GM12801 (cell line): ENCODE measurements around the gene GFI1.

Experiments
- TF ChIP-seq, protein P1 (sequence below): IDR thresholded peaks from one replicate; pipeline ENCODE4 v1.5.1; 2011; ENCODE audit warnings: control low read depth; ENCODE audit not compliant: insufficient read length; ENCODE audit errors: extremely low read depth

The GFI1 gene

GRCh38 chr1:92480200-92480812 lies 6.4 kb downstream of the GFI1 start:
- TF ChIP-seq, protein P1, sequence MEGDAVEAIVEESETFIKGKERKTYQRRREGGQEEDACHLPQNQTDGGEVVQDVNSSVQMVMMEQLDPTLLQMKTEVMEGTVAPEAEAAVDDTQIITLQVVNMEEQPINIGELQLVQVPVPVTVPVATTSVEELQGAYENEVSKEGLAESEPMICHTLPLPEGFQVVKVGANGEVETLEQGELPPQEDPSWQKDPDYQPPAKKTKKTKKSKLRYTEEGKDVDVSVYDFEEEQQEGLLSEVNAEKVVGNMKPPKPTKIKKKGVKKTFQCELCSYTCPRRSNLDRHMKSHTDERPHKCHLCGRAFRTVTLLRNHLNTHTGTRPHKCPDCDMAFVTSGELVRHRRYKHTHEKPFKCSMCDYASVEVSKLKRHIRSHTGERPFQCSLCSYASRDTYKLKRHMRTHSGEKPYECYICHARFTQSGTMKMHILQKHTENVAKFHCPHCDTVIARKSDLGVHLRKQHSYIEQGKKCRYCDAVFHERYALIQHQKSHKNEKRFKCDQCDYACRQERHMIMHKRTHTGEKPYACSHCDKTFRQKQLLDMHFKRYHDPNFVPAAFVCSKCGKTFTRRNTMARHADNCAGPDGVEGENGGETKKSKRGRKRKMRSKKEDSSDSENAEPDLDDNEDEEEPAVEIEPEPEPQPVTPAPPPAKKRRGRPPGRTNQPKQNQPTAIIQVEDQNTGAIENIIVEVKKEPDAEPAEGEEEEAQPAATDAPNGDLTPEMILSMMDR = no peak

DNA sequence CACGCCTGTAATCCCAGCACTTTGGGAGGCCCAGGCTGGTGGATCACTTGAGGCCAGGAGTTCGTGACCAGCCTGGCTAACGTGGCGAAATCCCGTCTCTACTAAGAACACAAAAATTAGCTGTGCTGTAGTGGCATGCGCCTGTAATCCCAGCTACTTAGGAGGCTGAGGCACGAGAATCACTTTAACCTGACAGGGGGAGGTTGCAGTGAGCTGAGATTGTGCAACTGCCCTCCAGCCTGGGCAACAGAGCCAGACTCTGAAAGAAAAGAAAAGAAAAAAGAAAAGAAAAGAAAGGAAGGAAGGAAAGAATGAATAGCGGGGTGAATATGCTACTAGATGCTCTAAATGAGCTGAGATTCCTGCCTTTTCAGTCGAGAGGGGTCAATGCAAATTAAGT lies 7.1 kb downstream of the GFI1 start:
- TF ChIP-seq, protein P1 = no peak

DNA sequence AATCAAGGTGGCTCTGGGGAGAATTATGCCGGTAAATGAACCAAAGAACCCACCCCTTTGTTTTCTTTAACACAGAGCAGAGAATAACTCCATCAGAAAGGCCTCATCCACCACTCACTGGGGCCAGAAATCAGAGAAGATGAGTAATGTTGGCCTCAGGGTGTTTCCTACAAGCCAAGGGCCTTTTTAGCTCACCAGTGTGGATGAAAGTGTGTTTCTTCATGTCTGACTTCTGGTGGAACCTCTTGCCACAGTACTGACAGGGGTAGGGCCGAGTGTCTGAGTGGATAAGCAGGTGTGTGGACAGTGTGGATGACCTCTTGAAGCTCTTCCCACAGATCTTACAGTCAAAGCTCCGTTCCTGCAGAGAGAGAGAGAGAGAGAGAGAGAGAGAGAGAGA lies 8.3 kb downstream of the GFI1 start:
- TF ChIP-seq, protein P1 = no peak

GRCh38 chr1:92476071-92476631 lies 10.6 kb downstream of the GFI1 start:
- TF ChIP-seq, protein P1 = no peak

GRCh38 chr1:92475029-92475428 lies 11.7 kb downstream of the GFI1 start:
- TF ChIP-seq, protein P1 = no peak

- TF ChIP-seq, protein P1 = no peak
These were observed 12.8 kb downstream of the GFI1 start for GRCh38 chr1:92473781-92474495.

DNA sequence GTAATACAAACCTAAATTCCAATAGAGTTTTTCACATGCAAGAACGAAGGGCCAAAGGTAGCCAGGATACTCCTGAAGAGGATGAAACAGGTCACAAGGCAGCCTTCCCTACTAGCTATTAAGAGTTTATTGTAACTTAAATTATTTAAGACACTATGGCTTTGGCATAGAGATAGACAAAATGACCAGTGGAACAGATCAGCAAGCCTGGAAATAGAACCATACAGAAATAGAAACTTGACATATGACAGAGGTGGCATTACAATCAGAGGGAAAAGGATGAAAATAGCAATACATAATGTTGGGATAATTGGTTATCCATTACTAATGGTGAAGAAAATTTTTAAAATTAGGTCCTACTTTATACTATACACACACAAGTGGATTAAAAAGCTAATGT lies 16.5 kb downstream of the GFI1 start:
- TF ChIP-seq, protein P1 = no peak
